Esophagus muscularis mucosa (tissue), 4 donors: ENCODE data around the gene B4GALNT1.

Source experiments
- EP300 ChIP-seq: sonication (generic); formaldehyde crosslinking; IDR thresholded peaks from one replicate; pipeline ENCODE4 v1.6.1; 2017; ENCODE audit warnings: antibody characterized with exemption
- POLR2A ChIP-seq: fragments of 450-650 bp; IDR thresholded peaks from one replicate; pipeline ENCODE4 v1.6.1; 2017; ENCODE audit warnings: antibody characterized with exemption, moderate library complexity, mild to moderate bottlenecking, low read depth
- POLR2AphosphoS5 ChIP-seq, 2 donors: sonication (generic); formaldehyde crosslinking; IDR thresholded peaks; one replicate each; pipeline ENCODE4 v1.6.1; 2017; ENCODE audit warnings: antibody characterized with exemption in 2 of 2
- TF ChIP-seq, protein P1 (sequence below), 3 experiments: fragments of 200-600 bp in 2 of 3; fragments of 450-650 bp in 1 of 3; sonication (generic) in 2 of 3; IDR thresholded peaks; one replicate each; pipeline ENCODE4 v1.5.1; 2017 to 2019; ENCODE audit warnings: antibody characterized with exemption in 3 of 3, mild to moderate bottlenecking in 2 of 3, moderate library complexity in 1 of 3

DNA sequence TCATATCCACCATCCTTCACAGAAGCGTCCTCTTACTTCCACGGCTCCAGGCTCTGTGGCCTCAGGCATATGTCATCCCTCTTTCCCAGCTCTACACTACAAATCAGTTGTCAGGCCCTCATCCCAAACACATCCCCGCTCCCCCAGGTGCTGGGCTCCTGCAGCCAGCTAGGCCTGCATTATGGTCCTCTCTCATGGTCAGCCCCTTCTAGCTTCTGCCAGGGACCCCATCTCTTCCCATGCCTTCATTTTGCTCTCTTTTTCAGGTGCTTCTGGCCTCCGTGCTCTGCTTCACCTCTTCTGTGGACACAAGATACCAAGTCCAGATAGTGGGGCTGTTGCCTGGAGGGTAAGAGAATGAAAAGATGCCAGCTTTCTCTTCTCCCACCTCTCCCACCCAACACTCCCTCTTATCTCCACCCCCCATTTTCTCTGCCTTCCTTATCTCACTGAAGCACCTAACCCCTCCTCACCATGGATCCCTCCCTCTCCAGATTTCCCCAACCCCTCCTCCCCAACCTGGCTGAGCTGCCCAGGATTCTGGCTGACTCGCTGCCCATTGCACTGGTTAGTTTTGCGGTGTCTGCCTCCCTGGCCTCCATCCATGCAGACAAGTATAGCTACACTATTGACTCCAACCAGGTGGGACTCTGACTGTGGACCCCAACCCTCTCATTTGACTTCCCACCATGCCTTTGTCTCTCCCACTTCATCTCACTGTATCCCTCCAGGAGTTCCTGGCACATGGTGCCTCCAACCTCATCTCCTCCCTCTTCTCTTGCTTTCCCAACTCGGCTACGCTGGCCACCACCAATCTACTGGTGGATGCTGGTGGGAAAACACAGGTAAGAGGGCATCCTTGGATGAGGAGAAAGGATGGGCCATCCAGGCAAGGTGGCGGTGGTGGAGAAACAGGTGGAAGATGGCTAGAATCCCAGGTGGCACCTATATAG lies 10.4 kb downstream of the B4GALNT1 start:
- TF ChIP-seq, protein P1, sequence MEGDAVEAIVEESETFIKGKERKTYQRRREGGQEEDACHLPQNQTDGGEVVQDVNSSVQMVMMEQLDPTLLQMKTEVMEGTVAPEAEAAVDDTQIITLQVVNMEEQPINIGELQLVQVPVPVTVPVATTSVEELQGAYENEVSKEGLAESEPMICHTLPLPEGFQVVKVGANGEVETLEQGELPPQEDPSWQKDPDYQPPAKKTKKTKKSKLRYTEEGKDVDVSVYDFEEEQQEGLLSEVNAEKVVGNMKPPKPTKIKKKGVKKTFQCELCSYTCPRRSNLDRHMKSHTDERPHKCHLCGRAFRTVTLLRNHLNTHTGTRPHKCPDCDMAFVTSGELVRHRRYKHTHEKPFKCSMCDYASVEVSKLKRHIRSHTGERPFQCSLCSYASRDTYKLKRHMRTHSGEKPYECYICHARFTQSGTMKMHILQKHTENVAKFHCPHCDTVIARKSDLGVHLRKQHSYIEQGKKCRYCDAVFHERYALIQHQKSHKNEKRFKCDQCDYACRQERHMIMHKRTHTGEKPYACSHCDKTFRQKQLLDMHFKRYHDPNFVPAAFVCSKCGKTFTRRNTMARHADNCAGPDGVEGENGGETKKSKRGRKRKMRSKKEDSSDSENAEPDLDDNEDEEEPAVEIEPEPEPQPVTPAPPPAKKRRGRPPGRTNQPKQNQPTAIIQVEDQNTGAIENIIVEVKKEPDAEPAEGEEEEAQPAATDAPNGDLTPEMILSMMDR (IDR thresholded peaks at IDR 0.05) = no peak
- no peak for TF ChIP-seq EP300
- TF ChIP-seq POLR2A = no peak
- TF ChIP-seq POLR2AphosphoS5 (IDR thresholded peaks at IDR 0.05) = no peak
